ENCODE measurements around the gene HSPB9.

HSPB9 gene

DNA sequence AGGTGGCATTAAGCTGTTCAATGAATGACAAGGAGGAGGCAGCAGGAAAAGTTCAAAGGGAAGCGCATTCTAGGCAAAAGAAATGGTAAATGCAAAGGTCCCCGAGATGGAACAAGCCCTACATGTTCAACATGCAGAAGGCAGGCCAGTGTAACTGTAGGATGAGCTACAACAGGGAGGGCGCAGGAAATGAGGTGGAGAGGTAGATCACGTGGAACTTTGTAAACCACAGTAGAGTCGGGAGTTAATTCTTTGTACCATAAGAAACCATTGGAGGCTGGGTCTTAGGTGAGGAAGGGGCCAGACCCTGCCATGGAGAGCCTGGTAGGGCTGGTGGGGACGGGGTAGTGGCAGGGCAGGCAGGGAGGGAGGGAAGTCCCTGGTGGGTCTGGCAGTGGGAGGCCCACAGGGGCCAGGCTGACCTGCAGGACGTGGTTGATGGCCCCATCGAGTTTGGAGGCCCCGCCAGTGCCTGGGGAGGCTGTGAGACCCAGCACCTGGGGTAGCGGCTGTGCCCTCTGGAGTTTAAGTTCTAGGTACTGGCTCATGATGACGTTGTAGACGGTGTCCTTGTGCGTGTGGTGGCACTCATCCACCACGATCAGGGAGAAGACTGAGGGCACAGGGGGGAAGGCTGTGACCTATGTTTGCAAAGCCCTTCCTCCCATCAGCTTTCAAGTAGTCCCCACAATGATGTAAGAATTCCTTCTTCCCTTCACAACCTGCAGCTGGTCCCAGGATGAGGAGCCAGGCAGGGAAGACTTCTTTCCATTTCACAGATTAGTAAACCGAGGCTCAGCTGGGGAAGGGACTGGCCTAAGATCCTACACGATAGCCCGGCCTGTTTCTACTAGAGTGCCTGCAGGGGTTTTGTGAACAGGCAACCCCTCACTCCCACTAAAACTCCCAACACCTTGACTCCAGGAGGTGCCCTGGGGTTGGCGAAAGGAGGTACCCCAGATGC is 12.0 kb upstream of the HSPB9 start (continued):
- TF ChIP-seq, protein P1, sequence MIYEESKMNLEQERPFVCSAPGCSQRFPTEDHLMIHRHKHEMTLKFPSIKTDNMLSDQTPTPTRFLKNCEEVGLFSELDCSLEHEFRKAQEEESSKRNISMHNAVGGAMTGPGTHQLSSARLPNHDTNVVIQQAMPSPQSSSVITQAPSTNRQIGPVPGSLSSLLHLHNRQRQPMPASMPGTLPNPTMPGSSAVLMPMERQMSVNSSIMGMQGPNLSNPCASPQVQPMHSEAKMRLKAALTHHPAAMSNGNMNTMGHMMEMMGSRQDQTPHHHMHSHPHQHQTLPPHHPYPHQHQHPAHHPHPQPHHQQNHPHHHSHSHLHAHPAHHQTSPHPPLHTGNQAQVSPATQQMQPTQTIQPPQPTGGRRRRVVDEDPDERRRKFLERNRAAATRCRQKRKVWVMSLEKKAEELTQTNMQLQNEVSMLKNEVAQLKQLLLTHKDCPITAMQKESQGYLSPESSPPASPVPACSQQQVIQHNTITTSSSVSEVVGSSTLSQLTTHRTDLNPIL (CRISPR knock-in tag; IDR thresholded peaks at IDR 0.05; ENCODE audit: low read depth) = no peak
- TF ChIP-seq ARNTL (CRISPR knock-in tag; IDR thresholded peaks at IDR 0.05; ENCODE audit: borderline replicate concordance, low read depth) = no peak
- no peak for TF ChIP-seq ISL1 (CRISPR knock-in tag; IDR thresholded peaks at IDR 0.05)

GRCh38 chr17:42111265-42111636 is 11.4 kb upstream of the HSPB9 start:
- TF ChIP-seq ARNTL (CRISPR knock-in tag; IDR thresholded peaks at IDR 0.05; ENCODE audit: borderline replicate concordance, low read depth) (no peak), ZFP30 (CRISPR knock-in tag; IDR thresholded peaks at IDR 0.05) (no peak), ZNF70 (CRISPR knock-in tag; IDR thresholded peaks at IDR 0.05) (no peak), TCF4 (CRISPR knock-in tag; IDR thresholded peaks at IDR 0.05; ENCODE audit: borderline replicate concordance) (no peak), RARB (CRISPR knock-in tag; IDR thresholded peaks at IDR 0.05) (no peak), SNAI2 (CRISPR knock-in tag; IDR thresholded peaks at IDR 0.05) (no peak), TOX (CRISPR knock-in tag; IDR thresholded peaks at IDR 0.05; ENCODE audit: borderline replicate concordance) (no peak), TSHZ2 (CRISPR knock-in tag; IDR thresholded peaks at IDR 0.05) (no peak), ZFP3 (CRISPR knock-in tag; IDR thresholded peaks at IDR 0.05) (no peak)
- TF ChIP-seq, protein P2, sequence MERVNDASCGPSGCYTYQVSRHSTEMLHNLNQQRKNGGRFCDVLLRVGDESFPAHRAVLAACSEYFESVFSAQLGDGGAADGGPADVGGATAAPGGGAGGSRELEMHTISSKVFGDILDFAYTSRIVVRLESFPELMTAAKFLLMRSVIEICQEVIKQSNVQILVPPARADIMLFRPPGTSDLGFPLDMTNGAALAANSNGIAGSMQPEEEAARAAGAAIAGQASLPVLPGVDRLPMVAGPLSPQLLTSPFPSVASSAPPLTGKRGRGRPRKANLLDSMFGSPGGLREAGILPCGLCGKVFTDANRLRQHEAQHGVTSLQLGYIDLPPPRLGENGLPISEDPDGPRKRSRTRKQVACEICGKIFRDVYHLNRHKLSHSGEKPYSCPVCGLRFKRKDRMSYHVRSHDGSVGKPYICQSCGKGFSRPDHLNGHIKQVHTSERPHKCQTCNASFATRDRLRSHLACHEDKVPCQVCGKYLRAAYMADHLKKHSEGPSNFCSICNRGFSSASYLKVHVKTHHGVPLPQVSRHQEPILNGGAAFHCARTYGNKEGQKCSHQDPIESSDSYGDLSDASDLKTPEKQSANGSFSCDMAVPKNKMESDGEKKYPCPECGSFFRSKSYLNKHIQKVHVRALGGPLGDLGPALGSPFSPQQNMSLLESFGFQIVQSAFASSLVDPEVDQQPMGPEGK (CRISPR knock-in tag; IDR thresholded peaks at IDR 0.05; ENCODE audit: borderline replicate concordance) = no peak
- no peak for ATAC-seq

GRCh38 chr17:42111871-42112551 is 10.6 kb upstream of the HSPB9 start:
- TF ChIP-seq OSR1 (CRISPR knock-in tag; IDR thresholded peaks at IDR 0.05) (no peak), ESRRG (CRISPR knock-in tag; IDR thresholded peaks at IDR 0.05) (no peak), RARB (CRISPR knock-in tag; IDR thresholded peaks at IDR 0.05) (no peak), ZFP3 (CRISPR knock-in tag; IDR thresholded peaks at IDR 0.05) (no peak), BACH2 (CRISPR knock-in tag; IDR thresholded peaks at IDR 0.05; ENCODE audit: borderline replicate concordance) (no peak), ZC3H10 (CRISPR knock-in tag; IDR thresholded peaks at IDR 0.05) (no peak), CSRNP3 (CRISPR knock-in tag; IDR thresholded peaks at IDR 0.05) (no peak), TSHZ2 (CRISPR knock-in tag; IDR thresholded peaks at IDR 0.05) (no peak), ZNF565 (CRISPR knock-in tag; conservative IDR thresholded peaks at IDR 0.05; ENCODE audit: low read depth) (no peak), ZNF70 (CRISPR knock-in tag; IDR thresholded peaks at IDR 0.05) (no peak), TCF4 (CRISPR knock-in tag; IDR thresholded peaks at IDR 0.05; ENCODE audit: borderline replicate concordance) (no peak), ZFP30 (CRISPR knock-in tag; IDR thresholded peaks at IDR 0.05) (no peak), CSDC2 (CRISPR knock-in tag; IDR thresholded peaks at IDR 0.05) (no peak), PPARA (CRISPR knock-in tag; IDR thresholded peaks at IDR 0.05; ENCODE audit: borderline replicate concordance) (no peak), GLIS3 (CRISPR knock-in tag; IDR thresholded peaks at IDR 0.05) (no peak), ARNTL (CRISPR knock-in tag; IDR thresholded peaks at IDR 0.05; ENCODE audit: borderline replicate concordance, low read depth) (no peak)
- ATAC-seq = no peak
